Measurements from ENCODE around the gene MRPS9. TPM values are rescaled to one million over a fixed set of nuclear protein-coding genes. Genes with fewer than 3 reads are reported as not detected.

The MRPS9 gene
- total RNA-seq (2022; extraction: Qiagen RNA extraction) = 30.6 to 37.8 TPM (median 31.1 TPM) in 5 replicates

GRCh38 chr2:105037572-105038382 is at the start of gene MRPS9:
TSS of gene MRPS9 (plus strand) at chr2:105038069. CDS start at chr2:105038093, 24 bp downstream.

Other genes starting within 250 kb of the MRPS9 start
- 0.02 to 0.03 TPM in 2 of 5 replicates, not detected in the others for gene POU3F3, start 184.0 kb upstream of the MRPS9 start, total RNA-seq (2022; extraction: Qiagen RNA extraction)
- gene GPR45, start 203.7 kb downstream of the MRPS9 start, total RNA-seq (2022; extraction: Qiagen RNA extraction) = not detected in 5 replicates

Measured in A549 treated with CORT108297 at 1 μM for 4 hours (cell line).